ENCODE measurements around the gene BCLAF3. TPM values are rescaled to one million over a fixed set of nuclear protein-coding genes. Genes with fewer than 3 reads are reported as not detected.

BCLAF3 gene
- total RNA-seq, 1 donor from 2014 or later, result 9.1 TPM

DNA sequence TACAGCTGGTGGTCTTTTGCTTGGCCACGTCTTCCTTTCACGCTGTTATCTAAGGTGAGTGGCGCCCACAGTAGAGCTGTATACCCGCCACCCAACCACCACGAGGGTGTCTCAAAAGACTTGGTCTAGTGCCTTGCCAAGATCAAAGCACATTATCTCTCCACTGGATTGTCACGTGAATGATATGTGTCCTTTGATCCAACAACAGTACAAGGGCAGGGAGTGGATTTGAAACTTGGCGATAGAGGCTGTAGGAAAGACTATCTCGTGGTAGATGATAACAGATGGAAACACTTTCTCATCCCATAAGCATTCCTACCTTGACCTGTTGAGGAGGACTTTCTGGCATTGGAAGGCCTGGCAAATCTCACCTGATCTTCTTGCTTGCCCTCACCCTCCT lies 37.7 kb upstream of the BCLAF3 start:
- H3K27ac Mint-ChIP-seq, result no peak overlapping the region
- no peaks in the 10 kb centered on the region for H3K27me3 Mint-ChIP-seq
- no peak for DNase-seq (ENCODE audit: extremely low spot score, unreplicated experiment)
- TF ChIP-seq, protein P1, sequence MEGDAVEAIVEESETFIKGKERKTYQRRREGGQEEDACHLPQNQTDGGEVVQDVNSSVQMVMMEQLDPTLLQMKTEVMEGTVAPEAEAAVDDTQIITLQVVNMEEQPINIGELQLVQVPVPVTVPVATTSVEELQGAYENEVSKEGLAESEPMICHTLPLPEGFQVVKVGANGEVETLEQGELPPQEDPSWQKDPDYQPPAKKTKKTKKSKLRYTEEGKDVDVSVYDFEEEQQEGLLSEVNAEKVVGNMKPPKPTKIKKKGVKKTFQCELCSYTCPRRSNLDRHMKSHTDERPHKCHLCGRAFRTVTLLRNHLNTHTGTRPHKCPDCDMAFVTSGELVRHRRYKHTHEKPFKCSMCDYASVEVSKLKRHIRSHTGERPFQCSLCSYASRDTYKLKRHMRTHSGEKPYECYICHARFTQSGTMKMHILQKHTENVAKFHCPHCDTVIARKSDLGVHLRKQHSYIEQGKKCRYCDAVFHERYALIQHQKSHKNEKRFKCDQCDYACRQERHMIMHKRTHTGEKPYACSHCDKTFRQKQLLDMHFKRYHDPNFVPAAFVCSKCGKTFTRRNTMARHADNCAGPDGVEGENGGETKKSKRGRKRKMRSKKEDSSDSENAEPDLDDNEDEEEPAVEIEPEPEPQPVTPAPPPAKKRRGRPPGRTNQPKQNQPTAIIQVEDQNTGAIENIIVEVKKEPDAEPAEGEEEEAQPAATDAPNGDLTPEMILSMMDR (conservative IDR thresholded peaks at IDR 0.05), result no peak
- H3K9me3 Mint-ChIP-seq, result no peaks in the 10 kb centered on the region
- peaks cover 4% of the 10 kb centered on the region for H3K36me3 Mint-ChIP-seq
- H3K4me1 Mint-ChIP-seq (ENCODE audit: unreplicated experiment), result no peaks in the 10 kb centered on the region
- no peak overlapping the region for H3K4me3 Mint-ChIP-seq

GRCh38 chrX:20026278-20026677 lies 35.4 kb upstream of the BCLAF3 start:
- Mint-ChIP-seq H3K4me1 (ENCODE audit: unreplicated experiment) (no peaks in the 10 kb centered on the region), H3K9me3 (no peaks in the 10 kb centered on the region), H3K27me3 (no peaks in the 10 kb centered on the region), H3K27ac (no peak overlapping the region), H3K36me3 (no peaks in the 10 kb centered on the region), H3K4me3 (no peak overlapping the region)
- TF ChIP-seq, protein P1 (conservative IDR thresholded peaks at IDR 0.05), result no peak
- no peak for DNase-seq (ENCODE audit: extremely low spot score, unreplicated experiment)

- no peaks in the 10 kb centered on the region for H3K4me1 Mint-ChIP-seq (ENCODE audit: unreplicated experiment)
- H3K36me3 Mint-ChIP-seq, result no peaks in the 10 kb centered on the region
- H3K4me3 Mint-ChIP-seq, result no peak overlapping the region
- H3K9me3 Mint-ChIP-seq, result peaks cover 5% of the 10 kb centered on the region
- TF ChIP-seq, protein P1 (conservative IDR thresholded peaks at IDR 0.05), result no peak
- no peak for DNase-seq (ENCODE audit: extremely low spot score, unreplicated experiment)
- no peak overlapping the region for H3K27ac Mint-ChIP-seq
- H3K27me3 Mint-ChIP-seq, result no peaks in the 10 kb centered on the region
Measured at GRCh38 chrX:20019672-20020365, 29.0 kb upstream of the BCLAF3 start.

DNA sequence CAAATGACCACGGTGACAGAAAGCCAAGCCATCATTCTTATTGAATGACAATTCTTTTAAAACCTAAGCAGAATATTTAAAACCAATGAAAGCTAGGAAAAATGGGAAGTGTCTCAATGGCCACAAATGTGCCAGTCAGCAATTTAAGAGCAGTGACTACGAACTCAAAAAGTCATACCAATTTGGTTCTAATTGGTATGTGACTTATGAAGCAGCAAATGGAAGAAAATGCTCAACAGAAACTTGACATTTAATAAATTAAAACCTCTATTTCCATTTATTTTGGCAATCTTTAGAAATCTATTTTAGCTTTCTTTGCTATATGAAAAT lies 25.7 kb upstream of the BCLAF3 start:
- no peak for DNase-seq (ENCODE audit: extremely low spot score, unreplicated experiment)
- TF ChIP-seq, protein P1 (conservative IDR thresholded peaks at IDR 0.05), result no peak
- Mint-ChIP-seq H3K36me3 (no peaks in the 10 kb centered on the region), H3K9me3 (peaks cover 5% of the 10 kb centered on the region), H3K27ac (no peak overlapping the region), H3K4me1 (ENCODE audit: unreplicated experiment) (no peaks in the 10 kb centered on the region), H3K27me3 (no peaks in the 10 kb centered on the region), H3K4me3 (no peak overlapping the region)

GRCh38 chrX:20015945-20016615 lies 25.2 kb upstream of the BCLAF3 start:
- Mint-ChIP-seq H3K27me3 (no peaks in the 10 kb centered on the region), H3K9me3 (peaks cover 5% of the 10 kb centered on the region)

More at GRCh38 chrX:20015945-20016615, 25.2 kb upstream of the BCLAF3 start:
- TF ChIP-seq, protein P1 (conservative IDR thresholded peaks at IDR 0.05), result no peak
- DNase-seq (ENCODE audit: extremely low spot score, unreplicated experiment), result no peak
- no peak overlapping the region for H3K27ac Mint-ChIP-seq
- H3K4me1 Mint-ChIP-seq (ENCODE audit: unreplicated experiment), result no peaks in the 10 kb centered on the region
- no peak overlapping the region for H3K4me3 Mint-ChIP-seq
- no peaks in the 10 kb centered on the region for H3K36me3 Mint-ChIP-seq
